PFSK-1 (cell line): ENCODE results near the gene ZNF827.

Source experiments
- POLR2AphosphoS5 ChIP-seq: IDR thresholded peaks from 2 replicates; pipeline ENCODE4 v1.6.1; 2012; ENCODE audit warnings: low read depth, mild to moderate bottlenecking, control low read depth, low read length, moderate library complexity
- REST ChIP-seq, 2 experiments: IDR thresholded peaks; 2 replicates each; pipeline versions ENCODE4 v1.6.1 to v1.8.0; 2011 to 2012; ENCODE audit warnings: low read depth in 2 of 2, low read length in 2 of 2, control low read depth in 1 of 2, inconsistent platforms in 1 of 2, mild to moderate bottlenecking in 1 of 2, moderate library complexity in 1 of 2; ENCODE audit not compliant: insufficient read depth in 1 of 2

GRCh38 chr4:145880355-145880960 lies 58.2 kb downstream of the ZNF827 start:
- TF ChIP-seq POLR2AphosphoS5 (no peak), REST (IDR thresholded peaks at IDR 0.05; ENCODE audit: insufficient read depth in 1 of 2, low read depth in 2 of 2, low read length in 2 of 2) (no peak)
